ENCODE measurements around the gene CLEC16A. TPM values are rescaled to one million over a fixed set of nuclear protein-coding genes. Genes with fewer than 3 reads are reported as not detected.

CLEC16A gene
- total RNA-seq, 4 donors from 2014 or later = 24.5 to 33.0 (median 29.3) TPM

DNA sequence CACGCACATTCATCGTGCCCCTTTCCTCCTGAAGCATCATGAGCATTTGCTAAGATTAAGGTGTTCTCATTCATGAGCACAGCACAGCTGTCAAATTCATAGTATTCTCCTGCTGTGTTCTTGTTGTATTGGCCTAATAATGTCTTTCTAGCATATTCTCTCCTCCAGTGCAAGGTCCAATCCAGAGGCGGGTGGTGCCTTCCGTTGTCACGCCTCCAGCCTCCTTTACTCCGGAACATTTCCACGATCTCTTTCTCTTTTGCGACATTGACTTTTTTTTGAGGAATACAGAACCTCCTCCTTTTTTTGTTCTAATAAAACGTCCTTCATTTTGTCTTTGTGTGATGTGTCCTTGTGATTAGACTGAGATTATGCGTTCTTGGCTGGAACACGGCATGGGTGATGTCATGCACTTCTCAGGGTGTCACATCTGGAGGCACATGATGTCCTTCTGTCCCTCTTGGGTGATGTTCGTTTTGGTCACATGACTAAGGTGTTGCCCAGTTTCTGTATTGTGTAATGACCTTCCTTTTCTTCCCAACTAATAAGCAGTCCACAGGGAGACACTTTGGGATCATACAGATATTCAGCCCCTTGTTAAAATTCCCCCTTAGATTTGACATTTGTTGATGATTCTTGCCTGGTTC lies 66.3 kb downstream of the CLEC16A start:
- H3K9me3 ChIP-seq = no peaks in the 10 kb centered on the region
- peak overlapping the region in 1 of 4 donors; percentile 3 for H3K4me3 ChIP-seq
- DNase-seq (peak; percentile 85 to 90), ATAC-seq (peak; percentile 94 to 96)
- no peaks in the 10 kb centered on the region for H3K36me3 ChIP-seq
- TF ChIP-seq, protein P1, sequence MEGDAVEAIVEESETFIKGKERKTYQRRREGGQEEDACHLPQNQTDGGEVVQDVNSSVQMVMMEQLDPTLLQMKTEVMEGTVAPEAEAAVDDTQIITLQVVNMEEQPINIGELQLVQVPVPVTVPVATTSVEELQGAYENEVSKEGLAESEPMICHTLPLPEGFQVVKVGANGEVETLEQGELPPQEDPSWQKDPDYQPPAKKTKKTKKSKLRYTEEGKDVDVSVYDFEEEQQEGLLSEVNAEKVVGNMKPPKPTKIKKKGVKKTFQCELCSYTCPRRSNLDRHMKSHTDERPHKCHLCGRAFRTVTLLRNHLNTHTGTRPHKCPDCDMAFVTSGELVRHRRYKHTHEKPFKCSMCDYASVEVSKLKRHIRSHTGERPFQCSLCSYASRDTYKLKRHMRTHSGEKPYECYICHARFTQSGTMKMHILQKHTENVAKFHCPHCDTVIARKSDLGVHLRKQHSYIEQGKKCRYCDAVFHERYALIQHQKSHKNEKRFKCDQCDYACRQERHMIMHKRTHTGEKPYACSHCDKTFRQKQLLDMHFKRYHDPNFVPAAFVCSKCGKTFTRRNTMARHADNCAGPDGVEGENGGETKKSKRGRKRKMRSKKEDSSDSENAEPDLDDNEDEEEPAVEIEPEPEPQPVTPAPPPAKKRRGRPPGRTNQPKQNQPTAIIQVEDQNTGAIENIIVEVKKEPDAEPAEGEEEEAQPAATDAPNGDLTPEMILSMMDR (IDR thresholded peaks at IDR 0.05 in 4 of 5, conservative IDR thresholded peaks at IDR 0.05 in 1 of 5) = no peak
- TF ChIP-seq POLR2A (IDR thresholded peaks at IDR 0.05) = peak in 1 of 2 donors; percentile 11
- in situ Hi-C loops (cut with MboI; ENCODE audit: low sequenced_read_pairs in 4 of 4) (no loop called here), intact Hi-C loops (cut with DNase I; ENCODE audit: low total_unique reads) (loop anchor here (1.0 kb wide), 1 partner anchor 126 kb away; no protein-coding TSS in a partner anchor)
- peak overlapping the region; percentile 63 to 84 (median 72) for H3K27ac ChIP-seq
- no peaks in the 10 kb centered on the region for H3K27me3 ChIP-seq
- H3K4me1 ChIP-seq = peaks cover 11 to 25% of the 10 kb centered on the region in 2 donors

DNA sequence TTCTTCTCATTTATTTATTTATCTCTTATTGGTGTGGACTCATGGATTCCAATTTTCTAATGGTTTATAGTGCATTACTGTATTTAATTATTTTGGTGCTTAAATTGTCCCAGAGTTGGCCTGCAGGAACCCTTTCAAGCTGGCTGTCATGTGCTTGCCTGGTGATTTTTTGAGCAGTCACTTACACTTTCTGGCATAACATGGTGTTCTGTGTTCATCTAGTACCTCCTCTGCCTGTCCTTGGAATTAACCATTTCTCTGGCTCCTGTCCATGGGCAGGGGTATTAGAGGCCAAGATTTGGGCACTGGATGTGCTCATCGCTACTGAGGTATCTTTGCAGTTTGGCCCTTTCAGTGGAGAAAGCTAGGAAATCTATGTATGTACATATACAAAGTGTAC lies 67.0 kb downstream of the CLEC16A start:
- peak; percentile 67 to 77 for ATAC-seq
- no peaks in the 10 kb centered on the region for H3K9me3 ChIP-seq
- H3K36me3 ChIP-seq = no peaks in the 10 kb centered on the region
- in situ Hi-C loops (cut with MboI; ENCODE audit: low sequenced_read_pairs in 4 of 4) = no loop called here
- peaks cover 11 to 26% of the 10 kb centered on the region in 2 donors for H3K4me1 ChIP-seq
- peak; percentile 45 to 50 for DNase-seq
- TF ChIP-seq, protein P1 (IDR thresholded peaks at IDR 0.05 in 4 of 5, conservative IDR thresholded peaks at IDR 0.05 in 1 of 5) = no peak
- H3K27me3 ChIP-seq = no peaks in the 10 kb centered on the region
- H3K27ac ChIP-seq = peak overlapping the region; percentile 63 to 84 (median 68)
- intact Hi-C loops (cut with DNase I; ENCODE audit: low total_unique reads) = loop anchor here (1.0 kb wide), 1 partner anchor 125 kb away; no protein-coding TSS in a partner anchor
- H3K4me3 ChIP-seq = peak overlapping the region in 1 of 4 donors; percentile 3

DNA sequence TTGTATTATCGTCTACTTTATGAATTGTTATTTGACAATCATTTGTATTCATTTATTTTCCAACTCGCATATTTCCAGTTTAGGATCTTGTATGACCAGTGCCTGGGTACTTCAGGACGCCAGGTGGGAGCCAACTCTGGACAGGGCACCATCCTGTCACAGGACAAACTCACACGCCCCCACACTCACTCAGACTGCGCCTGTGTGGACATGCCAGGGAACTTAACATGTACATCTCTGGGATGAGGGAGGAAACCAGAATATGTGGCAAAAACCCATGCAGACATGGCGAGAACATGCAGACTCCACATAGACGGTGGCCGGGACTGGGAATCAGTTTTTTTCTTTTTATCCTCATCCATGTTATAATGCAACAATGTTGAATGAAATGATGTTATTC lies 68.5 kb downstream of the CLEC16A start:
- no peak for TF ChIP-seq POLR2A (IDR thresholded peaks at IDR 0.05)
- TF ChIP-seq, protein P1 (IDR thresholded peaks at IDR 0.05 in 4 of 5, conservative IDR thresholded peaks at IDR 0.05 in 1 of 5) = no peak
- intact Hi-C loops (cut with DNase I; ENCODE audit: low total_unique reads) (no loop called here), in situ Hi-C loops (cut with MboI; ENCODE audit: low sequenced_read_pairs in 4 of 4) (no loop called here)
- Histone ChIP-seq H3K27me3 (no peaks in the 10 kb centered on the region), H3K36me3 (no peaks in the 10 kb centered on the region), H3K27ac (no peak overlapping the region), H3K9me3 (no peaks in the 10 kb centered on the region), H3K4me1 (peaks cover 11 to 29% of the 10 kb centered on the region in 2 donors), H3K4me3 (no peak overlapping the region)
- ATAC-seq = no peak
- DNase-seq = no peak

DNA sequence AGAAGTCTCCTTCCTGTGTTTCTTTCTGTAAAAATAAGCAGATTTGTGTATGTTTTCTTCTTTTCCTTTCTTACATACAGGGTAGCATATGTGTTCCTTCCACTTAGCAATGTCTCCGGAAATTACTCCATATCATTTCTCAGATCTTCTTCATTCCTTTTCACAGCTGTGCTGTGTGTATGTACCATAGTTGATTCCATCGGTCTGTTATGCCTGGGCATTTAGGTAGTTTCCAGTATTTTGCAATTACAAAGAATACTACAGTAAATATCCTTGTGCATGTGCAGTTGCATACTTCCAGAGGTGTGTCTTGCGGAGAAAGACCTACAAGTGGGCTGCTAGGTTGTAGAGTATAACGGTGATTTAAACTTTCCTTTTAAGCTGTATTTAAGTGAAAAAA lies 69.8 kb downstream of the CLEC16A start:
- Histone ChIP-seq H3K4me1 (peaks cover 11 to 29% of the 10 kb centered on the region in 2 donors), H3K4me3 (no peak overlapping the region), H3K27ac (no peak overlapping the region), H3K36me3 (no peaks in the 10 kb centered on the region), H3K9me3 (no peaks in the 10 kb centered on the region), H3K27me3 (no peaks in the 10 kb centered on the region)
- intact Hi-C loops (cut with DNase I; ENCODE audit: low total_unique reads) = no loop called here
- DNase-seq (no peak), ATAC-seq (no peak)
- in situ Hi-C loops (cut with MboI; ENCODE audit: low sequenced_read_pairs in 4 of 4) = no loop called here
- no peak for TF ChIP-seq POLR2A (IDR thresholded peaks at IDR 0.05)
- TF ChIP-seq, protein P1 (IDR thresholded peaks at IDR 0.05 in 4 of 5, conservative IDR thresholded peaks at IDR 0.05 in 1 of 5) = no peak
